ENCODE measurements around the gene STARD3.

- TF ChIP-seq, protein P1, sequence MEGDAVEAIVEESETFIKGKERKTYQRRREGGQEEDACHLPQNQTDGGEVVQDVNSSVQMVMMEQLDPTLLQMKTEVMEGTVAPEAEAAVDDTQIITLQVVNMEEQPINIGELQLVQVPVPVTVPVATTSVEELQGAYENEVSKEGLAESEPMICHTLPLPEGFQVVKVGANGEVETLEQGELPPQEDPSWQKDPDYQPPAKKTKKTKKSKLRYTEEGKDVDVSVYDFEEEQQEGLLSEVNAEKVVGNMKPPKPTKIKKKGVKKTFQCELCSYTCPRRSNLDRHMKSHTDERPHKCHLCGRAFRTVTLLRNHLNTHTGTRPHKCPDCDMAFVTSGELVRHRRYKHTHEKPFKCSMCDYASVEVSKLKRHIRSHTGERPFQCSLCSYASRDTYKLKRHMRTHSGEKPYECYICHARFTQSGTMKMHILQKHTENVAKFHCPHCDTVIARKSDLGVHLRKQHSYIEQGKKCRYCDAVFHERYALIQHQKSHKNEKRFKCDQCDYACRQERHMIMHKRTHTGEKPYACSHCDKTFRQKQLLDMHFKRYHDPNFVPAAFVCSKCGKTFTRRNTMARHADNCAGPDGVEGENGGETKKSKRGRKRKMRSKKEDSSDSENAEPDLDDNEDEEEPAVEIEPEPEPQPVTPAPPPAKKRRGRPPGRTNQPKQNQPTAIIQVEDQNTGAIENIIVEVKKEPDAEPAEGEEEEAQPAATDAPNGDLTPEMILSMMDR (IDR thresholded peaks at IDR 0.05), result no peak
- TF ChIP-seq POLR2AphosphoS5 (IDR thresholded peaks at IDR 0.05), result no peak
- no peak for TF ChIP-seq EP300 (IDR thresholded peaks at IDR 0.05)
Measured at GRCh38 chr17:39697961-39698360, 61.0 kb downstream of the STARD3 start.
